Neutrophil (primary cell): ENCODE data around the gene NSFL1C.
"Not testable (repeated sequence)": the region's sequence is repeated elsewhere in the genome, so short reads cannot be mapped to it uniquely, and the experiment has no call there.

Experiments
- H3K27ac ChIP-seq: fragments of 200-600 bp; sonication (generic); 2 replicates; pipeline ENCODE4 v1.5.1; 2016; ENCODE audit warnings: mild to moderate bottlenecking, moderate library complexity
- H3K27me3 ChIP-seq: fragments of 200-600 bp; sonication (generic); 2 replicates; pipeline ENCODE4 v1.6.0; 2016; ENCODE audit warnings: mild to moderate bottlenecking
- H3K36me3 ChIP-seq: fragments of 200-600 bp; sonication (generic); 2 replicates; pipeline ENCODE4 v1.5.1; 2017
- H3K4me1 ChIP-seq, 2 experiments: fragments of 200-600 bp in 1 of 2; sonication (generic) in 1 of 2; 1 replicate in 1 of 2; 2 replicates in 1 of 2; pipeline versions ENCODE4 v1.5.1 to v1.6.1; 2013 to 2016; ENCODE audit warnings: low read depth in 1 of 2, low read length in 1 of 2, mild to moderate bottlenecking in 1 of 2, moderate library complexity in 1 of 2; ENCODE audit not compliant: control insufficient read depth in 1 of 2, insufficient read depth in 1 of 2
- H3K4me3 ChIP-seq, 2 experiments: fragments of 200-600 bp in 1 of 2; sonication (generic) in 1 of 2; 1 replicate in 1 of 2; 2 replicates in 1 of 2; pipeline ENCODE4 v1.5.1; 2013 to 2016; ENCODE audit warnings: low read depth in 1 of 2, low read length in 1 of 2, mild to moderate bottlenecking in 1 of 2, moderate library complexity in 1 of 2
- H3K9me3 ChIP-seq: fragments of 200-600 bp; sonication (generic); 2 replicates; pipeline ENCODE4 v1.5.1; 2016
- CTCF ChIP-seq: fragments of 200-600 bp; sonication (generic); IDR thresholded peaks from 2 replicates; pipeline ENCODE4 v1.5.1; 2016; ENCODE audit warnings: antibody characterized with exemption

The NSFL1C gene

GRCh38 chr20:1505871-1506270, 39.2 kb upstream of the NSFL1C start:
- H3K27ac ChIP-seq: no peak overlapping the region
- TF ChIP-seq CTCF: no peak
- H3K27me3 ChIP-seq: peaks cover 3% of the 10 kb centered on the region

GRCh38 chr20:1505361-1505760, 38.7 kb upstream of the NSFL1C start:
- peaks cover 11 to 14% of the 10 kb centered on the region in 2 experiments for H3K4me1 ChIP-seq
- TF ChIP-seq CTCF: no peak
- no peak overlapping the region for H3K4me3 ChIP-seq
- H3K36me3 ChIP-seq: no peaks in the 10 kb centered on the region
- peaks cover 2% of the 10 kb centered on the region for H3K27me3 ChIP-seq
- no peaks in the 10 kb centered on the region for H3K9me3 ChIP-seq
- no peak overlapping the region for H3K27ac ChIP-seq

More at GRCh38 chr20:1505871-1506270, 39.2 kb upstream of the NSFL1C start:
- Histone ChIP-seq H3K36me3 (no peaks in the 10 kb centered on the region), H3K4me1 (peaks cover 9 to 10% of the 10 kb centered on the region in 2 experiments), H3K9me3 (no peaks in the 10 kb centered on the region), H3K4me3 (no peak overlapping the region)

GRCh38 chr20:1503564-1504227, 37.0 kb upstream of the NSFL1C start:
- no peaks in the 10 kb centered on the region for H3K9me3 ChIP-seq
- peak; percentile 100 for TF ChIP-seq CTCF
- peak overlapping the region; percentile 54 for H3K27ac ChIP-seq
- no peaks in the 10 kb centered on the region for H3K27me3 ChIP-seq
- H3K4me3 ChIP-seq: no peak overlapping the region
- no peaks in the 10 kb centered on the region for H3K36me3 ChIP-seq
- peaks cover 11 to 14% of the 10 kb centered on the region in 2 experiments for H3K4me1 ChIP-seq

DNA sequence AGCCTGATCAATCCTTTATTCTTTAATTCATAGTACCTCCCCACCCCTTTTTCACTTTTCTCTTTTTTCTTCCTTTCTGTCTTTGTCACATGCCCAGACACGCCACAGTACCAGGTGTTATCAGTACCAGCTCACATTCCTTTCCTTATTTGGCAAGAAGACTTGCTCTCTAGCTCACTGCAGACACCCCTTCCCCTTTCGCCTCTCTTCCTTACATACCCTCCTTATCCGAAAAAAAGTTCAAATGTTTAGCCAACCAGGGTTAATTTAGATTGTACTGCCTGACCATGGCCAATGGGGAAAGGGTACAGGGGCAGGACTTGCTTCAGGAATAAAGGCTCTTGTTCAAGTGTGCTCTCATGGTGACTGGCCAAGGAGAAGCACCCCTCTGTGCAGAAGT, 33.8 kb upstream of the NSFL1C start:
- H3K9me3 ChIP-seq: no peaks in the 10 kb centered on the region
- TF ChIP-seq CTCF: no peak
- no peaks in the 10 kb centered on the region for H3K36me3 ChIP-seq
- no peaks in the 10 kb centered on the region for H3K27me3 ChIP-seq
- no peak overlapping the region for H3K4me3 ChIP-seq
- H3K27ac ChIP-seq: no peak overlapping the region
- peaks cover 12 to 15% of the 10 kb centered on the region in 2 experiments for H3K4me1 ChIP-seq

DNA sequence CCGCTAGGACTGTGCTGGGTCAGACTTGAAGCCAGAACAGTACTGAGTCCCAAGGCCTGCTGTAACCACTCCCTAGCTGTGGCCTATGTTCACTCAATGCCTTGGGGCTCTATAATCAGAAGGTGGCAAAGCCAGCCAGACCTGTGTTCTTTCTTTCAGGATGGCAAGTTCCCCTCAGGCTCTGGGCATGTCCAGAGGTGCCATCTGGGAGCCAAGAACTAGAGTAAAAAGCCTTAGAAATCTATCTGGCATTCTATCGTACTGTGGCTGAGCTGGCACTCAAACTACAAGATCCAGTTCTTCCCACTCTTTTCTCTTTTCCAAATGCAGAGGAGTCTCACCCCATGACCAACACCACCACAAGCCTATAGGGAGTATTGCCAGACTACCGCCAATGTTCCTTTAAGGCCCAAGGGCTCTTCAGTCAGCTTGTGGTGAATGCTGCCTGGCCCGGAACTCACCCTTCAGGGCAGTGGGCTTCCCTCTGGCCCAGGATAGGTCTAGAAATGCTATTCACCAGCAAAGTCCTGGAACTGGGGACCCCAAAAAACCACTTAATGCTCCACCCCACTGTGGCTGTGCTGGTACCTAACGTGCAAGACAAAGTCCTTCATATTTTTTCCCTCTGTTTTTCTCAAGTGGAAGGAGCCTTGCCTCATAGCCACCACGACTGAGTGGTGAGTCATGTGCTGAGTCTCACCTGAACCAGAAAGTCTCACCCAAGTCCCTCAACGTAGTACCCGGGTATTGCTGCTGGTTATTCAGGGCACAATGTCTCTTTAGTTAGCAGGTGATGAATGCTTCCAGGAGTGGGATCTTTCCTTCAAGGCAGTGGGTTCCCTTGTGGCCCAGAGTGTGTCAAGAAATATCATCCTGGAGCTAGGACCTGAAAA, 33.1 kb upstream of the NSFL1C start:
- H3K9me3 ChIP-seq: no peaks in the 10 kb centered on the region
- no peaks in the 10 kb centered on the region for H3K27me3 ChIP-seq
- no peak for TF ChIP-seq CTCF
- peaks cover 19 to 22% of the 10 kb centered on the region in 2 experiments for H3K4me1 ChIP-seq
- H3K36me3 ChIP-seq: no peaks in the 10 kb centered on the region
- no peak overlapping the region for H3K4me3 ChIP-seq
- no peak overlapping the region for H3K27ac ChIP-seq

GRCh38 chr20:1497371-1497770, 30.7 kb upstream of the NSFL1C start:
- H3K9me3 ChIP-seq, H3K36me3 ChIP-seq, H3K27me3 ChIP-seq: not testable (repeated sequence)

More at GRCh38 chr20:1497371-1497770, 30.7 kb upstream of the NSFL1C start:
- not testable (repeated sequence) for H3K4me3 ChIP-seq, H3K27ac ChIP-seq
- peaks cover 36 to 37% of the 10 kb centered on the region in 2 experiments for H3K4me1 ChIP-seq
